ENCODE results near the gene ATP6V0C. TPM values are rescaled to one million over a fixed set of nuclear protein-coding genes. Genes with fewer than 3 reads are reported as not detected.

Gene ATP6V0C
- total and polyA plus RNA-seq, 3 donors from 2014 or later = 180 to 190 (median 182) TPM

DNA sequence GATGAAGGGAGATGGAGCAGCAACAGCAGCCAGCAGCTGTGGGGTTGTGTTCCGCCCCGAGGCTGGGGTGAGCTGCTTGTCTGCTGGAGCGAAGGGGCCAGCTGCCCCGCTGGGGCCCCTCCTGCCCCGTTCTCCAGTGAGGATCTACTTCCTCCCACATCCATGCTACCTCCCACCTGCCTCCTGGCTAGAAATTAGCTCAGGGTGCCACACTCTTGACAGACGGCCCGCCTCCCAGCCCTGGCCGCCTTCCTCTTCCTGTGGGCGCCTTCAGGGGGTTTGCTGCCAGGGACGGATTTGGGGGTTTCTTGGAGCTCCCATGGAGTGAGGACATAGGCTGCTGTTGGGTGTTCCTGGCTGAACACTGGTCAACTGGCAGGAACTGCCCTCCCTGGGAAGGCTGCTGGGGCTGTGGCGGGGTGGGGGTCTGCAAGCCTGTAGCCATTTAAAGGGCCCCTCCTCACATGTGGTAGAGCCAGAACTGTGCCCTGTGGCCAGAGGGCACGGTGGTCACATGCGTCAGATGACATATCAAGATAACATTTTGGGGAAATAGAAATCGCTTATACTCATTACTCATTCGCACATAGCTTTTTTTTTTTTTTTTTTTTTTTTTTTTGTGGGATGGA, 25.7 kb upstream of the ATP6V0C start:
- no peaks in the 10 kb centered on the region for H3K36me3 ChIP-seq (ENCODE audit: low read depth, missing control alignments)
- intact Hi-C loops (cut with DNase I; ENCODE audit: low total_unique reads) = loop anchor here (10.0 kb wide), 1 partner anchor 153 kb away; no protein-coding TSS in a partner anchor
- H3K4me3 ChIP-seq = no peak overlapping the region
- no peaks in the 10 kb centered on the region for H3K9me3 ChIP-seq
- no peak overlapping the region for H3K27ac ChIP-seq
- TF ChIP-seq, protein P1, sequence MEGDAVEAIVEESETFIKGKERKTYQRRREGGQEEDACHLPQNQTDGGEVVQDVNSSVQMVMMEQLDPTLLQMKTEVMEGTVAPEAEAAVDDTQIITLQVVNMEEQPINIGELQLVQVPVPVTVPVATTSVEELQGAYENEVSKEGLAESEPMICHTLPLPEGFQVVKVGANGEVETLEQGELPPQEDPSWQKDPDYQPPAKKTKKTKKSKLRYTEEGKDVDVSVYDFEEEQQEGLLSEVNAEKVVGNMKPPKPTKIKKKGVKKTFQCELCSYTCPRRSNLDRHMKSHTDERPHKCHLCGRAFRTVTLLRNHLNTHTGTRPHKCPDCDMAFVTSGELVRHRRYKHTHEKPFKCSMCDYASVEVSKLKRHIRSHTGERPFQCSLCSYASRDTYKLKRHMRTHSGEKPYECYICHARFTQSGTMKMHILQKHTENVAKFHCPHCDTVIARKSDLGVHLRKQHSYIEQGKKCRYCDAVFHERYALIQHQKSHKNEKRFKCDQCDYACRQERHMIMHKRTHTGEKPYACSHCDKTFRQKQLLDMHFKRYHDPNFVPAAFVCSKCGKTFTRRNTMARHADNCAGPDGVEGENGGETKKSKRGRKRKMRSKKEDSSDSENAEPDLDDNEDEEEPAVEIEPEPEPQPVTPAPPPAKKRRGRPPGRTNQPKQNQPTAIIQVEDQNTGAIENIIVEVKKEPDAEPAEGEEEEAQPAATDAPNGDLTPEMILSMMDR (IDR thresholded peaks at IDR 0.05) = no peak
- no peak for TF ChIP-seq POLR2A (IDR thresholded peaks at IDR 0.05)
- WGBS, 2 donors = 77 to 78% methylated on average over 9 to 15 of the region's 15 CpGs
- DNase-seq = no peak
- H3K4me1 ChIP-seq = peaks cover 9% of the 10 kb centered on the region
- H3K27me3 ChIP-seq = no peaks in the 10 kb centered on the region

DNA sequence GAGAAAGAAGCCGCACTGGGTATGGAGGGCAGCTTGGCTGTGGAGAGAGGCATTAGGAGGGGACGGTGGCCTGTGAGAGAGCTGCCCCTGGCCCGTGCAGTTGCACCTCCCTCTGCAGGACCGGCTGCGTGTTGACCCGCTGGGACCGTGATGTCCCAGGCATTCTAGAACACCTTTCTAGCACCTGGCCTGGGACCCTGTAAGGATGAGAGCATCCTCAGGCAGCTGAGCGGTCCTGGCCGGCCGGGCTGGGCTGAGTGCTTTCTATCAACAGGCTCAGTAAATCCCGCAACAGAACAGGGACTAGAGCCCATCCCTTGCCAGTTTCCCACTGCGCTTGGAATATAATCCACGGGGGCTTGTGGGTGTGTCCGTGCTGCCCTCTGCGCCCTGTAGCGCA, 24.2 kb upstream of the ATP6V0C start:
- no peaks in the 10 kb centered on the region for H3K9me3 ChIP-seq
- no peak for DNase-seq
- WGBS, 2 donors = 93 to 94% methylated on average over 16 of the region's 16 CpGs
- intact Hi-C loops (cut with DNase I; ENCODE audit: low total_unique reads) = loop anchor here (10.0 kb wide), 1 partner anchor 155 kb away; no protein-coding TSS in a partner anchor
- H3K4me1 ChIP-seq = peaks cover 4% of the 10 kb centered on the region
- no peak overlapping the region for H3K4me3 ChIP-seq
- H3K27me3 ChIP-seq = no peaks in the 10 kb centered on the region
- no peaks in the 10 kb centered on the region for H3K36me3 ChIP-seq (ENCODE audit: low read depth, missing control alignments)
- TF ChIP-seq, protein P1 (IDR thresholded peaks at IDR 0.05) = no peak
- TF ChIP-seq POLR2A (IDR thresholded peaks at IDR 0.05) = no peak
- no peak overlapping the region for H3K27ac ChIP-seq

DNA sequence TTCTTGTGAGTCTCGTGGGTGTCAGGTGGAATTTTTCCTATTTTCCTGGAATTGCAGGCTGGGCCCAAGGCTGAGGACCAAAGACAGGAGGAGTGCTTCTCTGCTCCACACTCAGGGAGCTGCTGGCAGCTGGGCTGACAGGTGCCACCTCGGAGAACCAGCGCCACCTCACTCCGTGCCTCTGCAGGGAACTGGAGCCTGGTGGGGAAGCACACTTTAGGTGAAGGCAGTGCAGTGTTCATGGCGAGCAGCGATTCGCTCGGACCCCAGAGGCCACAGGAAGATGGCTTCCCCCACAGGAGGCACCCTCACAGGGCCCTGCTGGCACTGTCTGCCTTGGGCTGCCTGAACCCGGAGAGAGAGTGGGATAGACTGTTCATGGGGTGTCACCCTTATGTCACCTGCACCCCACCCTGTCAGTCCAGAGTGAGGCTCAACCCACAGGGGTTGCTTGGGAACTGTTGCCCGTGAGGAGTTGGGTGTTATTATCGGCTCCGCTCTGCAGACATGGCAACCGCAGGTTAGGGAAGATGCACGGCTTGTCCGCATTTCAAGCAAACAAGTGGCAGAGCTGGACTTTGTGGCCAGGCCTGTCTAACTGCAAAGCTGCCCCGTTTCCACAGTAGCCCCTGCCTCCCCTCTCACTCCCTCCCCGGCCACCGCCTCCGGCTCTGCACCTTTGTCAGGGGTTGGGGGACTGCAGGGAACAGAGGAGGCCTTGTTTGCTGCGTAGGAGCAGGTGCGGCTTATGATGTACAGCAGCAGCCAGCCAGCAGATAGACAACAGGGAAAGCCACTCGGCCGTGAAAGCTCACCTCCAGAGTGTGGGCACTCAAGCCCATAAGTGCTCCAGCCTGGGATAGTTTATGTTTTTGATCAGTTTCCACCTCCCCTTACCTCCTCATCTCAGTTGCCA, 23.3 kb upstream of the ATP6V0C start:
- no peaks in the 10 kb centered on the region for H3K36me3 ChIP-seq (ENCODE audit: low read depth, missing control alignments)
- no peak overlapping the region for H3K4me3 ChIP-seq
- TF ChIP-seq, protein P1 (IDR thresholded peaks at IDR 0.05) = no peak
- TF ChIP-seq POLR2A (IDR thresholded peaks at IDR 0.05) = no peak
- no peaks in the 10 kb centered on the region for H3K9me3 ChIP-seq
- no peak for DNase-seq
- H3K27ac ChIP-seq = no peak overlapping the region
- intact Hi-C loops (cut with DNase I; ENCODE audit: low total_unique reads) = no loop called here
- H3K27me3 ChIP-seq = no peaks in the 10 kb centered on the region
- 86 to 88% methylated on average over 15 to 23 of the region's 23 CpGs for WGBS, 2 donors
- peaks cover 4% of the 10 kb centered on the region for H3K4me1 ChIP-seq

DNA sequence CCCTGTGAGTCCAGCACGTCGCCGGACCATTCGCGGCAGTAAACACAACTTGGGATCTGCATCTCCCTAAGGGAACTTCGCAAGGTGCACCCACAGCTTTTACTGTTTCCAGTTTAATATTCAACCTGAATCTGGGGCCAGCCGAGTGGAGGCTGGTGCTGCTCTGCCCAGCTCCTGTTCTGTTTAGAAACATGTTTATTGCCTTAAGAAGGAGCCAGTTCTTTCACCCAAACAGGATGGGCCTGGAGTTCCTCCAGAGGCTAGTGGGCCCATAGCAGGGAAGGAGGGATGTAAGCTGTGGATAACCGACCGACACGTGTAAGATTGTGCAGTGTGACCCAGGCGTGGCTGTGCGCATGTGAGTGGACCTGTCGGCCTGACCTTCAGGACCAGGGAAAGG, 21.5 kb upstream of the ATP6V0C start:
- TF ChIP-seq POLR2A (IDR thresholded peaks at IDR 0.05) = no peak
- TF ChIP-seq, protein P1 (IDR thresholded peaks at IDR 0.05) = no peak
- no peak for DNase-seq
- Histone ChIP-seq H3K9me3 (no peaks in the 10 kb centered on the region), H3K4me1 (peaks cover 5% of the 10 kb centered on the region), H3K4me3 (no peak overlapping the region), H3K36me3 (ENCODE audit: low read depth, missing control alignments) (no peaks in the 10 kb centered on the region), H3K27me3 (no peaks in the 10 kb centered on the region), H3K27ac (no peak overlapping the region)
- 93 to 96% methylated on average over 13 of the region's 13 CpGs for WGBS, 2 donors
- intact Hi-C loops (cut with DNase I; ENCODE audit: low total_unique reads) = no loop called here

Data from testis (tissue), 3 donors.